Transverse colon (tissue), 4 donors: ENCODE measurements around the gene RPL29.

Experiments
- CTCF ChIP-seq, 5 experiments: fragments of 200-600 bp in 3 of 5; fragments of 450-650 bp in 2 of 5; sonication (generic) in 3 of 5; IDR thresholded peaks; 1 replicate in 2 of 5; 2 replicates in 3 of 5; pipeline ENCODE4 v1.5.1; 2016 to 2017; ENCODE audit warnings: antibody characterized with exemption in 5 of 5, inconsistent platforms in 3 of 5, mild to moderate bottlenecking in 2 of 5, moderate library complexity in 1 of 5
- EP300 ChIP-seq: sonication (generic); formaldehyde crosslinking; IDR thresholded peaks from one replicate; pipeline ENCODE4 v1.6.1; 2017; ENCODE audit warnings: antibody characterized with exemption, low read depth
- POLR2A ChIP-seq: fragments of 450-650 bp; IDR thresholded peaks from one replicate; pipeline ENCODE4 v1.6.1; 2016; ENCODE audit warnings: antibody characterized with exemption, mild to moderate bottlenecking, moderate library complexity
- POLR2AphosphoS5 ChIP-seq, 3 donors: sonication (generic); formaldehyde crosslinking; IDR thresholded peaks; one replicate each; pipeline ENCODE4 v1.6.1; 2016; ENCODE audit warnings: antibody characterized with exemption in 3 of 3

GRCh38 chr3:51954713-51955112 is 41.0 kb downstream of the RPL29 start:
- no peak for TF ChIP-seq CTCF (IDR thresholded peaks at IDR 0.05)
- TF ChIP-seq POLR2AphosphoS5 (IDR thresholded peaks at IDR 0.05): no peak
- TF ChIP-seq POLR2A: no peak
- no peak for TF ChIP-seq EP300
